ENCODE data around the gene PPM1E. TPM values are rescaled to one million over a fixed set of nuclear protein-coding genes. Genes with fewer than 3 reads are reported as not detected.

The PPM1E gene
- total RNA-seq, 1 experiment from 2014 or later: 7.1 TPM

DNA sequence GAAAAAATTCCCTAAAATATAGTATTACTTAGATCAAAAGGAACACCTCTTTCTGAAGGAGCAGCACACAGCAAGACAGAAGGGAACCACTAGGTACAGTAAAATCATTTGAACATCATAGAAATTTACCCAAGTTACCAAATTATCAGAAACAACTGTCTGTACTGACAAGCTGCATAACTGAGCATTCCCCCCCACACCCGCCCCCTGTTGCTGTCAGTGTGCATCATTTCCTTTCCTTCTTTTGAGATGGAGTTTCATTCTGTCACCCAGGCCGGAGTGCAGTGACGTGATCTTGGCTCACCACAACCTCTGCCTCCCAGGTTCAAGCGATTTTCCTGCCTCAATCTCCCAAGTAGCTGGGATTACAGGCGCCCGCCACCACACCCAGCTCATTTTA is 230.3 kb downstream of the PPM1E start:
- TF ChIP-seq, protein P1, sequence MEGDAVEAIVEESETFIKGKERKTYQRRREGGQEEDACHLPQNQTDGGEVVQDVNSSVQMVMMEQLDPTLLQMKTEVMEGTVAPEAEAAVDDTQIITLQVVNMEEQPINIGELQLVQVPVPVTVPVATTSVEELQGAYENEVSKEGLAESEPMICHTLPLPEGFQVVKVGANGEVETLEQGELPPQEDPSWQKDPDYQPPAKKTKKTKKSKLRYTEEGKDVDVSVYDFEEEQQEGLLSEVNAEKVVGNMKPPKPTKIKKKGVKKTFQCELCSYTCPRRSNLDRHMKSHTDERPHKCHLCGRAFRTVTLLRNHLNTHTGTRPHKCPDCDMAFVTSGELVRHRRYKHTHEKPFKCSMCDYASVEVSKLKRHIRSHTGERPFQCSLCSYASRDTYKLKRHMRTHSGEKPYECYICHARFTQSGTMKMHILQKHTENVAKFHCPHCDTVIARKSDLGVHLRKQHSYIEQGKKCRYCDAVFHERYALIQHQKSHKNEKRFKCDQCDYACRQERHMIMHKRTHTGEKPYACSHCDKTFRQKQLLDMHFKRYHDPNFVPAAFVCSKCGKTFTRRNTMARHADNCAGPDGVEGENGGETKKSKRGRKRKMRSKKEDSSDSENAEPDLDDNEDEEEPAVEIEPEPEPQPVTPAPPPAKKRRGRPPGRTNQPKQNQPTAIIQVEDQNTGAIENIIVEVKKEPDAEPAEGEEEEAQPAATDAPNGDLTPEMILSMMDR (conservative IDR thresholded peaks at IDR 0.05): no peak
- Histone ChIP-seq H3K4me1 (ENCODE audit: insufficient read depth, low read length) (0 out of 2 replicates have a peak, but pooled peaks cover 2% of the 10 kb centered on the region), H4K91ac (ENCODE audit: insufficient read length, low read depth, low read length) (no peak overlapping the region), H3T11ph (ENCODE audit: low read length) (no peak overlapping the region), H2BK120ac (ENCODE audit: low read depth, low read length, poor library complexity, severe bottlenecking) (no peak overlapping the region), H4K5ac (ENCODE audit: insufficient read length, low read depth, low read length) (no peak overlapping the region), H3K27me3 (ENCODE audit: insufficient read depth, low read length) (no peaks in the 10 kb centered on the region), H3K27ac (ENCODE audit: insufficient read length, low read depth, low read length) (no peak overlapping the region), H4K20me1 (ENCODE audit: control insufficient read depth, insufficient read depth, insufficient read length) (no peaks in the 10 kb centered on the region), H3K4ac (ENCODE audit: low read depth, low read length) (no peak overlapping the region), H2BK20ac (ENCODE audit: low read depth, low read length, poor library complexity, severe bottlenecking) (no peak overlapping the region), H2BK12ac (ENCODE audit: insufficient read length, low read depth, low read length) (no peak overlapping the region), H3K18ac (ENCODE audit: insufficient read length, low read depth, low read length) (no peak overlapping the region), H3K23ac (ENCODE audit: insufficient read length, low read depth, low read length) (no peak overlapping the region), H3K4me2 (ENCODE audit: insufficient read depth, insufficient read length, low read length) (no peak overlapping the region), H2BK15ac (ENCODE audit: low read depth, low read length) (no peak overlapping the region), H2AK5ac (ENCODE audit: insufficient read length, low read length) (no peak overlapping the region), H3K9ac (ENCODE audit: extremely low read depth, insufficient read length, low read length) (no peak overlapping the region), H2AFZ (ENCODE audit: low read length) (no peak overlapping the region), H3K56ac (ENCODE audit: insufficient read length, low read depth, low read length) (no peak overlapping the region), H3K23me2 (ENCODE audit: insufficient read length, low read depth, low read length, poor library complexity, severe bottlenecking) (no peaks in the 10 kb centered on the region), H3K9me3 (ENCODE audit: control insufficient read depth, low read depth, low read length) (no peaks in the 10 kb centered on the region), H2BK5ac (ENCODE audit: insufficient read length, low read length) (no peak overlapping the region), H3K79me2 (ENCODE audit: insufficient read depth, low read length) (no peaks in the 10 kb centered on the region), H3K14ac (ENCODE audit: insufficient read depth, low read length) (no peak overlapping the region), H4K8ac (replicated peaks; ENCODE audit: insufficient read length, low read depth, low read length) (no peak overlapping the region), H3K79me1 (ENCODE audit: insufficient read depth, low read depth, low read length, poor library complexity, severe bottlenecking) (no peaks in the 10 kb centered on the region)
- Mint-ChIP-seq H3K9me3 (peaks cover 0 to 4% of the 10 kb centered on the region in 2 experiments; a peak in 1 of 5 replicates), H3K4me1 (peaks cover 25 to 26% of the 10 kb centered on the region in 2 experiments), H3K27ac (no peak overlapping the region), H3K36me3 (ENCODE audit: insufficient read depth in 1 of 3, low read depth in 3 of 3) (peaks cover 0 to 4% (median 3%) of the 10 kb centered on the region in 3 experiments; a peak in 3 of 7 replicates), H3K4me3 (no peak overlapping the region), H3K27me3 (ENCODE audit: low read depth) (no peaks in the 10 kb centered on the region)
- WGBS (ENCODE audit: extremely low coverage, insufficient read length, low lambda C conversion rate): no CpG with 5 or more reads among the region's 6 CpGs
- no peak for DNase-seq

Measured in H9 (cell line).